G401 (cell line): Measurements from ENCODE around the gene PRKCH. TPM values are rescaled to one million over a fixed set of nuclear protein-coding genes. Genes with fewer than 3 reads are reported as not detected.

Source experiments
- DNase-seq: peaks from one replicate; pipeline ENCODE4 v3.0.0-alpha.2; 2015; ENCODE audit warnings: low spot score
- in situ Hi-C: cut with HindIII; loops from 2 replicates; pipeline ENCODE4 v1.10.0; 2016; ENCODE audit warnings: low sequenced_read_pairs, mixed read lengths
- total RNA-seq: library from RNA; depleted of rRNA; stranded (reverse); fragments of >200 nt; shearing (Covaris generic); gene quantifications from 2 replicates; pipeline ENCODE4 v1.2.3, GENCODE V29; 2014

PRKCH gene
- total RNA-seq, 1 experiment from 2014 or later: not detected

DNA sequence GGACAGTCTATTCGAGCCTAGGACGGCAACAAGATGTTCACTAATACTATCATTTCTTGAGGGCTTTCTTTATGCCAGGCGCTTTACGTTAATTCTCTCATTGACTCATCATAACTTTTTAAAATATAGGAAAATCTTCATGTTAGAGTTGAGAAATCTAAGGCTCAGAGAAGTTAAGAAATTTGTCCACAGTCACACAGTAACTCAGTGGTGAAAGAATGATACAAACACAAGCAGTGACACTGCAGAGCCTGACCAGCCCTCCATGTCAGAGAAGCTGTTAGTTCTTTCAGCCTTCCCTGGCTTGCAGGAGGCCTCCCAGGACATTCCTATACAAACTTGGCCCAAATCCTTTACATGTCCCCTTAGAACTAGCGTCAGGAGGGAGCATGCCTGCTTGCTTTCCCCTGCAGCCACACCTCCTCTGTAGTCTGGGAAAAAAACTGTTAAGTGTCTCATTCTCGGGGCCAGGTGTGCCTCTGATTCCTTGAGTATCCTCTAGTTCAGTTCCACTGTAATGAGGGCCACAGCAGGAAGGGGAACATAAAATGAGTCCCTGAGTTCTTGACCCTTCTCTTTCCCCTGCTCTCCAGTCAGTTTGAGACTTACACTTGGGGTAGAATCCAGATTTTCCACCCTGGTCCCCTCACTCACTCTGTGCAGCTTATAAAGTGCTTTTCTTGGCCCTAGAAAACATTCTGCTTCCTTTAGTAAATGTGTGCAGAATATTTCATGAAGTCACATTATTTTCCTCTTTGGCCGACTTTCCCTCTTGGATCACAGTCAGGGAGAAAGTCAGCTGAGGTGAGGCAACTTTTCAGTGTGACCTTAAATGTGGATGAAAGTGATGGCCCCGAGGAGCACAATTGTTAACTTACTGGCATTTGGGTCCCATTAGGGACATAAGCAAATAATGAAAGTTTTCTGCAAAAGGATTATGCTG, 221.7 kb downstream of the PRKCH start:
- DNase-seq: no peak
- in situ Hi-C loops: no loop called here

DNA sequence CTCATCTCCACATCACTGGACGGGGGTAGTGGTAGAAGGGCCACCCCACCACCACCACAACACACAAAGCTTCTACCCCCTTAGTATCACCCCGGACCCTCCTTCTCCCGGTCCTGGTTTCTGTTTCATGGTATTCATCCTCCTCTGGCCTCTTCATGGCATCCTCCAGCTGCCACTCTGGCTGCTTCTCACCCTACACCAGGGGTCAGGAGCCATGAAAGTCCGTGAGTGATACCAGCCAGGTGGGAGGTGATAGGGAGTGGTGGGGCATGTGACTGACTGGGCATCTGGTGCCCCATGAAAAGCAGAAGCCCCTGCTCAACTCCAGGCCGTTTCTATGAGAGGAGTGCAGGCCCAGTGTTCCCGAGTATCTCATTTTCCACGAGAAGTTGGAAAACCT, 222.6 kb downstream of the PRKCH start:
- in situ Hi-C loops: no loop called here
- no peak for DNase-seq

DNA sequence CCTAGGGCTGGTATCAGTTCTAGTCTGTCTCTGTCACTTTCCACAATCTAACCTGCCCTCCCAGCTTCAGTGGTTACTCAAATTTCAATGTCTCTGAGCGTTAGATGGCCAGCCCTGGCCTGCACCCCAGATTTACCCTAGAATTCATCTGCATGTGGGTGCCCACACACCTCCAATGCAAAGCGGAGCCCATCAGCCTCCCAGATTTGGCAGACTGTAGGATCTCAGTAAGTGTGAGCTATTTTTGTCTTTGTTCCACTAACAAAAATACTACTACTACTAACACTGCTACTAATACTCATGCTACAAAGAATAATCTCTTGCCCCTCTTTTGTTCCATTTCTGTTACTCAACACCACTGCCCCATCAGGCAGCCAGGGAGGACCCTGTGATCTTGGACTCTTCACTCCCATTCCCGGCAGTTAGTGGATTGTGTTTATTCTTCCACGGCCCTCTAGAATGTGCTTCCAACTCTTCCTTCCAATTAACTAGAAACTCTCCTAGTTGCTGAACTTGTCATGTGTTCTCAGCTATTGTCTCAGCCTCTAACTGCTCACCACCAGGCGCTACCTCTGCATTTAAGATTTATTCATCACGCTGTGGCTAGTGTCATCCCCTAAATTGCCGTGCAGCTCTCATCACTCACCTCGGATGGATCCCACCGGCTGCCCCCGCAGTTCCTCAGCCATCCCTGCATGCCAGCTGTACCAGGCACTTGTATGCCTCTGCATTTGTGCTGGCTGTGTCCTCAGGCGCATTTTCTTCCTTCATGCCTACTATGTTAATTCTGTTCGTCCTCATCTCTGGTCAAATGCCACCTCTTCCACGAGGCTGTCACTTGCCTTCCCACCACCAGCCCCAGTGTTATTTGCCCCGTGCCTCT, 223.3 kb downstream of the PRKCH start:
- DNase-seq: no peak
- in situ Hi-C loops: no loop called here

DNA sequence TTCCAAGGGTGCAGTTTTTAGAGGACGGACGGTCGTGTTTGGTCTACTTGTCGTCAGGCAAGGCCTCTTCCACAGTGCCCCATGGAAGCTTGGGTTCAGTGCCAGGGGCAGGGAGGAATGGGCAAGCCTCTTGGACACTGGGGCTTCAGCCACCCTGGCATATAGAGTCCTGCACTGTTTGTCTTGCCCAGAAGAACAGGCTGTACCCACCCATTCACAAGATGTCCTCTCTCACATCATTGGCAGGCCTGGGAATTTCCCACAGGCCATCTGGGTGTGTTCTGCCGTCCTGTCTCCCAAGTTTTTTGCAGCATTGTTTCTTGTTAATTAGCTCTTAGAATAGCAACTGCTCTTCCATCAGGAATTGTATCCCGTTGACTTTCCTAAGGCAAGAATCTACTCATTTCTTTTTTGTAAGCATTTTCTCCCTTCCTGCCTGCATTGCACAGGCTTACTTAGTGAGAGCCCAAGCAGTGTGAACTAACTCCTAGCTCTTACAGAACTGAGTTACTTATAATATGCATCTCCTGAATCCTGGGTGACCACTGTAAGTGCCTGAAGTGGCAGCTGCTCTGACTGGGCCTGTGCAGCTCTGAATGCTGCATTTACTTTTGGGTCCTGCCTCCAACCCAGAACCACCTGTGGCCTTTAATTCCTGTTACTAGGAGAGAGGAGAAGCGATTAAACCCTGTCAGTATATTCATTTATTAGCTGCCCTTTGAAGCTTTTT, 224.5 kb downstream of the PRKCH start:
- in situ Hi-C loops: no loop called here

DNA sequence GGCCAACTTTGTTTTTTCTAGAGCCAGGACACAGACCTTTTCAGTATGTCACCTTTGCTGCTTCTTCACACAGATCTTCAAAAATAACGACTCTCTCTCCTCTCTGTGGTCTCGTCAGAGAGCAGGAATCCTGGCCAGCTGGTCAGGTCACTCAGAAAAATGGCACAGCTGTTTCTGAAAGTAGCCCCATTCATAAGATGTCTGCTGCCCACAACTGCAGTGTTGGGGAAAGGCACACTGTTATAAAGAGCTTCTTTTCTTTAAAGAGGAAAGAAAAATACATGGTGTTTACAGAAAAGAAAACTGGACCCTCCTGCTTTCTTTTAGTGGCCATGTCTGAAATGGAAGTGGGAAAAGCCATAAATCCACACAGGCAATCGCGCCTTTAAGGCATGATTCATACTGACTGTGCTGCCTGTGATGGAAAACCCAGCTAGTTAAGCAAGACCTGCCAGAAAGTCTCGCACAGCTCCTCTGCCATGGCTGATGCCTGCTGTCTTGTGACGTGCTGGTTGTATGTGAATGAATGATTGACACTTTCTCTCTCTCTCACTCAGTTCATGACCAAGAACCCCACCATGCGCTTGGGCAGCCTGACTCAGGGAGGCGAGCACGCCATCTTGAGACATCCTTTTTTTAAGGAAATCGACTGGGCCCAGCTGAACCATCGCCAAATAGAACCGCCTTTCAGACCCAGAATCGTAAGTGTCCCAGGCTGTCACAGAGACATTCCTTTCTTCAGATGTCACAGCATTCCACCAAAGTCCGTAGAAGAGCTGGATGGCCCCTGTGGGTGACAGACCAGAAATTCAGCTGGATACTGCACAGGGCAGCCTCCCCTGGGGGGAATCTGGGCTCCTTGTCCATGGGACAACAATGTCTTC, 226.0 kb downstream of the PRKCH start:
- no peak for DNase-seq
- in situ Hi-C loops: no loop called here

More for the DNA sequence above, 224.5 kb downstream of the PRKCH start:
- peak; percentile 80 for DNase-seq

DNA sequence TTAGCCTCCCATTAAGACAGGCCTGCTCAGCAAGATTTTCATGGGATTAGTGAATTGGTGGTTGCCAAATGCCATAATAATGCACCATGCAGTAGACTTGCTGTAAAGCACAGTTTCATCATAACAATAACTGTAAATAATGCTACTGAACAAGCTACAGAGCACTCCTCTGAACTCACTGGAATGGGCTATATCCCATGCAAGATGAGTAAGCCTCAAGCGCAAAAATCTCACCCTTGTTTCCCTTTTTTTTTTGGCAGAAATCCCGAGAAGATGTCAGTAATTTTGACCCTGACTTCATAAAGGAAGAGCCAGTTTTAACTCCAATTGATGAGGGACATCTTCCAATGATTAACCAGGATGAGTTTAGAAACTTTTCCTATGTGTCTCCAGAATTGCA, 228.0 kb downstream of the PRKCH start:
- in situ Hi-C loops: no loop called here
- DNase-seq: no peak

DNA sequence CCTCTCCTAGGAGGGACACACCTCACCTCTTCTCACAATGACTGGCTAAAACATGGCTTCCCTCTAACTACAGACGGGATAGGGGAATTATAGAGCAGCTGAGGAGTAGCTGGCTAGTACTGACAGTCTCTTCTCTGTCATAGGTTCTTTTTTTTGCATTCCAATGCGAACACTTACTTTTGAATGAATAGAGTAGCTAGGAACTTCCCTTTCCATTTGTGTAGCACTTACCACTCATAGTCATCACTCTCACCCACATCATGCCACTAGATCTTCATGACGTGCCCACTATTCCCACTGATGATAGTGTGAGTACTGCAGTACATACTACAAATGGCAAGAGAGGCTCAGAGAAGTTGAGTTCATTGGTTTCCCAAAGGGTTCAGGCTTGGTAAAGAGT, 230.0 kb downstream of the PRKCH start:
- no peak for DNase-seq
- in situ Hi-C loops: no loop called here

DNA sequence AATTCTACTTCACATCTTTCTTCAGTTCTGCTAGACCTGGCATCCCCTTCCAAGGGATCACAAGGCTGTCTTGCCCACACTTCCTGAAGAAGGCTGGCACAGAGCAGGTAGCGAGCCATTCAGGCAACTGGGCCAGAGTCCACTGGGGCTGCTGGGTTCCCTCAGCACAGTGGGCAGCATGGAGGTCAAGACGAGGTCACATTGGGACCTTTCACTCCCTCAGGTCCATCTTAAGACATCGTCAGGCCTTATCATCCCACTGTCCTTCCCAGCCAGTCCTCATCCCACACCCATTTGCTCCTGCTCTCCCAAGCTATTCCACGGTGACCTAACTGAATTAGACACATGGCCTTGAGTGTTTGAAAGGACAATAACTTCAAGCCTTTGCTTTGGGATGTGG, 230.9 kb downstream of the PRKCH start:
- in situ Hi-C loops: no loop called here
- no peak for DNase-seq

DNA sequence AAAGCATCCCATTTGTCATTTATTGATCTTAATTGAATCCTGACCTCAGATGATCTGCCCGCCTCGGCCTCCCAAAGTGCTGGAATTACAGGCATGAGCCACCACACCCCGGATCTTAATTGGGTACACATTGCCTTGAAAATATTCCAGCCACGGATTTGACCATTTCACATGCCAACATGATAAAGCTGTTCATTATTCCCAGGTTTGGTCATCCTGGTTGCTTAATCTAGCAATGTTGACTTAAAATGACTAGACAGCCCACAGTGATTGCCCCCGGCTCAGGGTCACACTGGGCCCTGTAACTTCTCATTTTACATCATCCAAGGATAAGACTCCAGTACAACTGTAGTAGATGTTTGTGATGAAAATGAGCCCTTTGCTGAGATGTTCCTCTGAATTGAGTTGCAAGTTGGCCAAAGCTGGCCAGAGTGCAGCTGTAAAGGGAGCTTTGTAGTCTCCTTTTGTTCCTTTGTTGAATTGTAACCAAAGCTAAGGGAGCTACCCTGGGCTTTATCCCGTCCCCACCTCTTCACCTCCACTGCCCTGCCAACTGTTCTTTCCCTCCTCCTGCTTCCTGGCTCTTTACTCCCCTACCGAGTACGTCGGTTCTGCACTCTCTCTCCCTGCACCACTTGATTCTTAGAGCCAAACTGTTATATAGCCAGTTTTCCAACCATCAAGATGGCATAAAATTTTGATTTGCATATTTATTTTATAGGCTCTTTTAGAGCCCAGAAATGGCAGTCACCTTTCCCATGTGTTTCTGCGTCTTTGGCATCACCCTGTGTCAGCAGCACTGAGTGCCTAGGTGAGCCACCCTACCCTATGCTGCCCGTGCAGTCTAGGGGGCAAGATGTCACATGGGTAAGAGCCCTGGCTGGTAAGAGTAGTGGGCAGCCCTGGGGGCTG, 232.6 kb downstream of the PRKCH start:
- in situ Hi-C loops: no loop called here
- no peak for DNase-seq

DNA sequence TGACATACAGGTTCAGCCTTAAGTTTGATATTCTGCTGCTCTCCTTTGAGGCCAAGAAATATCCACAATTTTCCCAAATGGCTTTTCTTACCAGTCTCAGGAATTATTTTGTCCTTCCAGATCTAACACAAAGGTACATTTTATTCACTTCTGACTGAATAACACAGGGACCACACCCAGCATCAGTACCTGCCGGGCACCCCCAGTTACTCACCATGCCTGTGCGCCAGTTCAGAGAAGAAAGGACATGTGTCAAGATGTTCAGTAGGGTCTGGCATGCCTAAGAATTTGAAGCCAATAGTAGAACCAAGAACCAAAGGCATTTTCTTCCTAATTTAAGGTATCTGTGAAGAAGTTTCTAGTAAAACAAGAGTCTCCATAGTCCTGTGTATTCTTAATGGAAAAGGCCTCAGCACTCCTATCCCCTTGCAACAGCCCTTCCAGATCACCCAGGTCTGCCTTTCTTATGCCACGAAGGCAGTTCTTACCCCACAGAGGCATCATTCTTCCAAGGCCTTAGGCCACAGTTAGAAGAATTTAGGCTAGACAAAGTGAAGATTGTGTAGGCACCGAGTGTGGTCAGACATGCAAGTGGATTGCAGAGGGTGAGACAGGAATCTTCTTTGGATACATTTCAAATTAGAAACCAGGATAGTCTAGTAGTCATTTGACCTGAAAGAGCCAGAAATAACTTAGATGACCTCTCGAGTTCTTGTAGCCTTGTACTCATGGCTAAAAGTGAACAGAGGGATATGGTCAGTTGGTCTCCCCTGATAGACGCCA, 233.9 kb downstream of the PRKCH start:
- in situ Hi-C loops: no loop called here
- no peak for DNase-seq

DNA sequence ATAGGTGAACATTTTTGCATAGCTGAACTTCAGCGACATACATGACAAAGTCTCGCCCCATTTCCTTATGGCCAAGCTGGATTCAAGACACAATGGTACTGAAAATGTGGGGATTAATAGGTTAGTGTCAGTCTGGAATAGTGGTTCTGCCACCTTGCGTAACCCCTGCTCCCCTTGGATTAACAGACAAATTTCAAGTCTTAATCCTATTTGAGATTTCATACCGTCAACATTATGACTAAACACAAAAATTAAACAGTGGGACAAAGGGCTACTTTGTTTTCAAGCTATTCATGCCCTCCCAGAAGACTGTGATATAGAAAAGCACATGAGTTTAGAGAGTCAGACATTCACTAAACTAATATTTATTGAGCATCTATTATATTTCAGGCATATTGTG, 235.1 kb downstream of the PRKCH start:
- in situ Hi-C loops: no loop called here
- no peak for DNase-seq

DNA sequence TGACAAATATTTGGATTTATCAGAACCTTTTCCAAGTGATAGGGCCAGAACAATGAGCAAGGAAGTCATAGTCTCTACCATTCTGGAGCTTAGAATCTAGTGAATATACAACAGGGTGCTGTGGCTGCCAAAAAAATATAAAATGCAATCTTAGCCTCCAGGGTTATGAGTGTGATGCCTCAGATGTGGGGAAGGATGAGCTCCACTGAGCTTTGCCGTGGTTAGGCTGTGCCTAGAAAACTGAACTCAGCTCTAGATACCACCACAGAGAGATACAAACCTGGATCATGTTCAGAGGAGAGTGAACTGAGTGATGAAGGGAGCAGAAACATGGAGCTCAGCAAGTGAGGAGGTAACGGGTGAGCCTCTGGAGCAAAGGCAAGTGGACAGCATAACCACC, 235.9 kb downstream of the PRKCH start:
- no peak for DNase-seq
- in situ Hi-C loops: no loop called here

DNA sequence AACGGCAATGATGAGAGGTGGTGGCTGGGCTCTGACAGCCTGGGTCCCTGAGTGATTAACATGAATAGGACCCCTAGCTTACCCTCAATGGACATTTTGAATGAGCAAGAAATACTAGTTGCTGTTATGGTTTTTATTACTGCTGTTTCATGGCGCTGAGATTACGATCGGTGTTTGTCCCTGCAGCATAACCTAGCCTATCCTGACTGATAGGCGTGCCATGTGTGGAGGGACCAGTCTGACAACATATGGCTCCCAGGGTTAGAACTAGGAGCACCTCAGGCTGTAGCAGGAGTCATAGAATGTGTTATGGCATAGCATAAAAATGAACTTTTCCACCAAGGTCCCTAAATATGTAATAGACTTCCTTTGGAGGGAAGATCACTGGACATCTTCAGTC, 236.5 kb downstream of the PRKCH start:
- no peak for DNase-seq
- in situ Hi-C loops: no loop called here

DNA sequence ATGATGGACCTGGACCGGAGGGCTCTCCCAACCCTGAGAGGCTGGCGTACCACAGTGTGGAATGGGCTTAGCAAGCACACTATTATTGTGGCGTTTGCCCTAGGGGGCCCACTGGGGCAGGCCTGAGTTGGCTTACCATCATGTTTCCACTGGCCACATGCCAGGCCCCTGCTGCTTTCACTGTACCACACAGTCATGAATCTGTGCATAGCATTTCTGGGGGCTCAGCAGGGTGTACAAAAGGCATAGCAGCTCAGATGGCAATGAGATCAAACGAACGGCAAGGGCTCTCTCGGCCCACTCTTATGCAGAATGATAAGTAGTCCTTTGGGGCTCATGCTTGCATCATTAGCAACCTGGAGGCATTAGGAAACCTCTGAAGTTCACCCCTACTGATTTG, 236.9 kb downstream of the PRKCH start:
- in situ Hi-C loops: no loop called here
- no peak for DNase-seq

DNA sequence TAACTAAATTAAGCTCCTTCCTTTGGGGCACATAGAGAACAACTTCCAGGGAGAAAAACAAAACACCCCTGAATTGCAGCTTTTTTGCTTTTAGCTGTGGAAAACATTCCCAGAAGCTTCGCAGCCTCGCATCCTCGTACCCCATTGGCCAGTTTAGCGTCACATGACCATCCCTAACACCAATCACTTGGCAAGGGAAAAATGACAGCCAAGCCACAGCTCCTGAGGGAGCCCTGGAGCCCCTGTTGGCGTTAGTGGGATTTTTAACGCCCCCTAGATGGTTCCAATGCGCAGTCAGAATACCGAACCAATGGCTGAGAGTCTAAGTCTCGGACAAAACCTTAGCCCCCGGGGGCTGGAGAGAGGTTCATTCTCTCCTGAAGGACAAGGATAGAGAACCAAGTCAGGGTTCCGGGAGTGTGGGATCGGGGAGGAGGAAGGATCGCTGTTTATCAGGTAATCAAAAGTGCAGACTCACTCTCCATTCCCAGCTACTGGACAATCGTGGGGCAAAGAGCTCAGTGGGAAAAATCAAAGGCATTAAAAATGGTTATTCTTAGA, 238.3 kb downstream of the PRKCH start:
- in situ Hi-C loops: no loop called here
- DNase-seq: no peak

DNA sequence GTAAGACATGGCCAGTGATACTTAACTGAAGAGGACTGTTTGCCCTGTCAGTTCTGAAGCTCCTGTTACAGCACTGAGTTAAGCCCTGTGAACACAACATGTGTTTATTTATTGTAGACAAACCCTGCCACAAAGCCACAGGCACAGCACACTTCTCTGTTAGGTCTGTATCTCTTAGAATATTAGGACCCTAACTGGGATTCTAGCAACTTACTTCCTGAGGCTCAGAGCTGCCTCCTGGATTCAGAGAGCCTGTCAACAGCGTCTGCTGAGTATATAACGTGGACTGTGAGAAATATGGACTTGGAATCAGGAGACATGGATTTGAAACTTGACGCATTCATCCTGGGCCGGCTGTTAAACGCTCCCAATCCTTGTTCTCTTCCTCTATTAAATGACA, 238.9 kb downstream of the PRKCH start:
- in situ Hi-C loops: no loop called here
- DNase-seq: no peak

DNA sequence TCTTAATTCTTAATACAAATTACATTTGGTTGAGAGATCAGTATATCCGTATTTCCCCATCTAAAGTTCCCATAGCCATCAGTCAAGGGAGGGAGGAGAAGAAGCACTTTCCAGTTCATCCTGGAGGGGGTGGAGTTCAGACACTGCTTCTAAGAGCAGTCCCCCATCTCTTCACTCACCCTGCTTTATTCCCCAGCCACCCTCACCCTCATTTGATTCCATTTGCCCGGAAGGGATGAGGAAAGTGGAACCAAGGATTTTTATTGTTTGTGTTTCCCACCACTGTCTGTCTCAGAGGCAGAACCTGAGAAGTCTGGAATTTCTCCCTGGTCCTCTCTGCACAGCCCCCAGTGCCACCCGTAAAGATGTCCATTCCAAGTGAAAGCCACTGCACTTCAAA, 239.7 kb downstream of the PRKCH start:
- no peak for DNase-seq
- in situ Hi-C loops: no loop called here
